Stimulated activated CD4-positive, alpha-beta T cell treated with anti-CD3 and anti-CD28 coated beads, Interleukin-4, amount 100 ng/mL, for 24 hours (primary cell): ENCODE measurements around the gene TMEM170B.
A peak's percentile ranks its signal among the peaks of the same experiment; 100 is the strongest.
"Not testable (repeated sequence)": the region's sequence is repeated elsewhere in the genome, so short reads cannot be mapped to it uniquely, and the experiment has no call there.

Experiments
- DNase-seq: peaks from one replicate; pipeline ENCODE4 v3.0.0-alpha.2; 2020

TMEM170B gene

DNA sequence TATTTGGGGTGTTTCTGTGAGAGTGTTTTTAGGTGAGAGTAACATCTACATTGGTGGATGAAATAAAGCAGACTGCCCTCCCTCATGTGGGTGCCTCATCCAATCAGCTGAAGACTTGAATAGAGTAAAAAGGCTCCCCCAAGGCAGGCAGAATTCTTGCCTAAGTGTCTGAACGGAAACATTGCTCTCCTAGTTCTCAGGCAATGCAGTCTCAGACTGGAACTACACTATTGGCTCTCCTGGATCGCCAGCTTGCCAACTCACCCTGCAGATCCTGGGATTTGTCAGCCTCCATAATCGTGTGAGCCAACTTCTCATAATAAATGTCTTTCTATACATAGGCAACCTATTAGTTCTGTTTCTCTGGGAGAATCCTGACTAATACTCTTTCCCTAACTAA, 5.5 kb upstream of the TMEM170B start:
- no peak for DNase-seq

DNA sequence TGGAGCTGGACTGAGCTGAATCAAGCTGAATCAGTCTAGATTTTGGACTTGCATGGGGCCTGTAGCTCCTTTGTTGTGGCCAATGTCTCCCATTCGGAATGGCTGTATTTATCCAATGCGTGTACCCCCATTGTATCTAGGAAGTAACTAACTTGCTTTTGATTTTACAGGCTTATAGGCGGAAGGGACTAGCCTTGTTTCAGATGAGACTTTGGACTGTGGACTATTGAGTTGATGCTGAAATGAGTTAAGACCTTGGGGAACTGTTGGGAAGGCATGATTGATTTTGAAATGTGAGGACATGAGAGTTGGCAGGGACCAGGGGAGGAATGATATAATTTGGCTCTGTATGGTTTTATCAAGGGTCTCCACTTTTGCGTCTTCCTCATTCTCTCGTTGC, 3.0 kb upstream of the TMEM170B start:
- no peak for DNase-seq

DNA sequence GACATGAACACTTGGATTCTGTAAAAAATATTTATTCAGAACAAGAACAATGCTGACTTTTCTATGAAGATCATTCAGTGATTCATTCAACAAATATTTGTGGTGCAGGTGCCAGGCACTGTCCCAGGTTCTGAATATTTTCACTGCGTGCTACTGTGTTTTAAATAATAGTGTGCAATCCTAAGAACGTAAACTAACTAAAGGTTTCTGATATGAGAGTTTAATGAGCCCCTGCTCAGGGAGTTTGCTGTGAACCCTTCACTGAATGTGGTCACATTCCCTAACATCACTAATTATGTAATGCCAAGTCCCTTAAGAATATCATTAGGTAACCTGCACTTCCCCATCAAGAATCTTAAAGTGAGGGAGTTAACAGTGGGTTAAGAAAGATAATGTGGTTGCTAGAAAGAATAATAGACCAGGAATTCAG, 1.7 kb upstream of the TMEM170B start:
- DNase-seq: no peak

DNA sequence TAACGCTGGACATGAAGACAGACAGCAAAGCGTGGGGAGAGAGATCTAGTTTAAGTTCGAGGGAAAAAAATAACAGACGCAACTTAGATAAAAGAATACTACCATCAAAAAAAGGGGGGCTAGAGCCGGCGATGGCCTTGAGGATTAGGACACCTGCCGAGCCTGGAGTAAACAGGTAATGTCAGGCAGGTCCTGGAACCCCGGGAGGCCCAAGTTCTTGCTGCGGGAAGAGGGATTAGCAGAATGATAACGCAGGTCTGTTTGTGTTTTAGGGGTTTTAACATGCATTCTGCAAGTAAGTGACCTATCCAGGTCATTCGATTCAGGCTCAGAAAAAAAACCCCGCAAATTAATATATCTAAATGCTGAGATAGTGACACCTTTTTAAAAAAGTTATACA, 754 bp upstream of the TMEM170B start:
- DNase-seq: no peak

DNA sequence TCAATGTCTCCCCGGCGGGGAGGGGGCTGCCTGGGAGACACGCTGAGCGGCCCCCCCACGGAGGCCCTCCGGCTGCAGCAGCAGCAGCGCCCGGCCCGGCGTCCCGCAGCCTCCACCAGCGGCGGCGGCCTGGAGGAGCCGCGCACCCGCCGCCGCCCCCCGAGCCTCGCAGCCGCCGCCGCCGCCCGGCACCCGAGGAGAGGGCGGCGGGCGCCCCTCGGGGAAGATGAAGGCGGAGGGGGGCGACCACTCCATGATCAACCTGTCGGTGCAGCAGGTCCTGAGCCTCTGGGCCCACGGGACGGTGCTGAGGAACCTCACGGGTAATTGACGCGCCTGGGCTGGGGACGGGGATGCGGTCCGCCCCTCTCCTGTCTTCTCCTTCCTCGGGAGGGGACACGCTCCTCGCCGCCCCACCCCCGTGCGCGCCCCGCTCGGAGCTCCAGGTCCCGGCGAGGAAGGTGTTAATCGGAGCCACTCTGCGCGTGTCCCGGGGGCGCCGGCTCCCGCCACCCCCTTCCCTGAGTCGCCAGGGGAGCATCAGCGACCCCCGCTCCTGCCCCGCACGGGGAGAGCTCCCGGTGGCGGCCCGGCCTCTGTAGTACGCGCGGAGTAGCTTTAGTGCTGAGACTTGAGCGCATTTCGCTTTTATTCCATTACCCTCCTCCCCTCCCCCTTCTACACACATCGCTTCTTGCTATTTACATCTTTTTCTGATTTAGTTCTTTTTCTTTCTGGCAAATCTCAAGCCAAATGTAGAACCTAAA, 686 bp downstream of the TMEM170B start:
- DNase-seq: peak; percentile 25

DNA sequence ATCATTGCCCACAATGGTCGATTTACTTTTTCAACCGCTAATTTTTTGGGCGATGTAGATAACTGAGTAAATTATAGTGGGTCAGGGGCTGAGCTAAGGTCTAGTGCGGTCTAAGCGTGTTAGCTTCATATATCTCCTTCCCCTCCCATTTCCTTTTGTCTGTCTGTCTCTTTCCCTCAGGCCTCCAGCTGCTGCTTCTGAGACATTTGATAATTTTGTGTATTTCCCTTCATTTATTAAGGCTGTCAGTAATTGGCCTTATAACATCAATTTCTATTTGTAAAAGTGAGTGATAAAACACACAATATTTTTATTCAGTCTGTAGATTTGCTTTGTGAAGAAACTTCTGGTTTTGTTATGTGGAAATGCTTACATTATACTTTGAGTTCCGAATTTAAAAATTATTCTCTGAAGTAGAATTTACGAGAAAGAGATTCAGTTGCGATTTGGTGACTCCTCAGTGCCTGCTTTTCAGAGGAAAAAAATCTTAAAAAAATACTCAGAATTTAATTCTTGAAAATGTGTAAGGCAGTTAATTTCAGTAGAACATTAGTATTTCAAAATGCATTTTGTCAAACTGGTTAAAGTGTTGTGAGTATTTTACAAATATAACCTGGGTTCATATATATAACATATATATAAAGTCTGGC, 1.4 kb downstream of the TMEM170B start:
- no peak for DNase-seq

DNA sequence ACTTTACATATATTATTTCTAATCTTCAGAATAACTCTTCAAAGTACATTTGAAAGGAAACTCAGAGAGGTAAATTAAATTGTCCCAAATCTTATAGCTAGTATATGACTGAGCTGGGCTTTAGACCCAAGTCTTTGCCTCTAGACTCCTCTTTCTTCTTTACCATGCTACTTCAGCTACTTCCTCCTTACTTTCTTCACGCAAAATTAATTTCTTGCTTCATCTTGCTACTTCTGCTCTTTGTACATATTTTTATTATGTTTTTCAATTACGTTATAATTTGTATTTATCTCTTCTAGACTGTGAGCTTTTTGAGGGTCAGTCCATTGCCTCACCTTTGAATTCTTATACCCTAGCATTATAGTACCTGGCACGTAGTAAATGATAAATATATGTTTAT, 5.3 kb downstream of the TMEM170B start:
- no peak for DNase-seq

DNA sequence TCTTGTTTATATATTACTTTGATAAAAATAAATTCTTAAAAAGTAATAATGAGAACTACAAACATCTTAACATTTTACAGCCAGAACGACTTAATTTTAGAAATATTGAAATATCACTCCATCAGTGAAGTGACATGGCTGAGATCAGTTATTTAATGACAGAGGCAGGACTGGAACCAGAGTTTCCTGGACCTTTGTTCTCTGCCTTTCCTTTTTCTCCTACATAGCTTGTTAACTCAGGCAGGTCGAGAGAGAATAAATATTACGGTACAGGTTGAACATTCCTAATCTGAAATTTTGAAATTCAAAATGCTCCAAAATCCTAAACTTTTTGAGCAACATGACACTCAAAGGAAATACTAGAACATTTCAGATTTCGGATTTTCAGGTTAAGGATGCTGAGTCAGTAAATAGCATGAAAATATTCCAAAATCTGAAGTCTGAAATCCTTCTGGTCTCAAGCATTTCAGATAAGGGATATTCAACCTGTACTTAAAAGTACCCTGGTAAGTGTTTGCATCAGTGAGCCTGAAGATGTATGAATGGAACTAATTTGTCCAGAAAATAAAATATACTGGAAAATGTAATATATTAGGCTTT, 6.5 kb downstream of the TMEM170B start:
- DNase-seq: no peak

DNA sequence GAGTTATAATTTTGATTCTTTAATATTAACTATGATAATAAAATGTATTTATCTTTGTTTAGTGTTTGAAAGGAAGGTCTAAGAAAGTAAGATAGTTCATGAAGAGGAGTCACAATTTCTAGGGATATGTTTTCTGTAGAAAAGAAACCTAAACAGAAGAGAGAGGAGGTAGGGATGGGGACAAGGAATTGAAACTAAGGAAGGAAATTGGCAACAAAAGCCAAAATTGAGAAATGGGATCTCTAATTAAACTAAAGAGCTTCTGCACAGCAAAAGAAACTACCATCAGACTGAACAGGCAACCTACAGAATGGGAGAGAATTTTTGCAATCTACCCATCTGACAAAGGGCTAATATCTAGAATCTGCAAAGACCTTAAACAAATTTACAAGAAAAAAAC, 10.3 kb downstream of the TMEM170B start:
- DNase-seq: not testable (repeated sequence)

DNA sequence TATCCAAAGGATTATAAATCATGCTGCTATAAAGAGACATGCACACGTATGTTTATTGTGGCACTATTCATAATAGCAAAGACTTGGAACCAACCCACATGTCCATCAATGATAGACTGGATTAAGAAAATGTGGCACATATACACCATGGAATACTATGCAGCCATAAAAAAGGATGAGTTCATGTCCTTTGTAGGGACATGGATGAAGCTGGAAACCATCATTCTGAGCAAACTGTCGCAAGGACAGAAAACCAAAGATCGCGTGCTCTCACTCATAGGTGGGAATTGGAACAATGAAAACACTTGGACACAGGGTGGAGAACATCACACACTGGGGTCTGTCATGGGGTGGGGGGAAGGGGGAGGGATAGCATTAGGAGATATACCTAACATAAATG, 11.0 kb downstream of the TMEM170B start:
- not testable (repeated sequence) for DNase-seq

DNA sequence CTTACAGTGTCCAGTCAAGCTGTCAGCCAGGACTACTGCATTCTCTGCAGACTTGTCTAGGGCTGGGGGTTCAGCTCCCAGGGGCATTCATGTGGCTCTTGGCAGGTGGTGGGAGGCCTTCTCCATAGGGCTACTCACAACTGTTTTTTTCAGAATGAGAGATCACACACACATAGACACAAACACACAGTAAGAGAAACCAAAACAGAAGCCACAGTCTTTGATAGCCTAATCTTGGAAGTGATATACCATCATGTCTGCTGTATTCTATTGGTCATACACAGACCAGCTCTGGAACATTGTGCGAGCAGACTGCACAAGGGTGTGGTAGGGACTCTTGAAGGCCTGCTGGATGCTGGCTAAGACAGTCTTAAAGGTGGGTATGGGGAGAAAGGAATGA, 13.5 kb downstream of the TMEM170B start:
- DNase-seq: no peak

DNA sequence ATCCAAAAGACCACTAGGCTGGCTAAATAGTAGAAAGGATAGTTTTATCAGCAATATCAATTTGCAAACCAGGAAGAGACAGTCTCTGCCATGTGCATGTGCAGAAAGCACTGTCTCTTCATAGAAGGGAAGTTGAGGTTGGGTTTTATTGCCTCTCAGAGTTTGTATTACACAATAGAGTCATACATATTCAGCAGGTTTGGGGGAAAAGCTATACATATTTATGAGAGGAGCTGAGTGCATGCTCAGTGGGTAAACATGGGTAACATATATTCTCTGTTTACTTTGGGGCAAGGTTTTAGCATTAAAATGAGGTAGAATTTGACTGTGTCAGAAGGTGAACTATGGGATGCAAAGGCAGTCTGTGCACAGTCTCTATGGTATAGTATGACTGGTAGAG, 14.9 kb downstream of the TMEM170B start:
- DNase-seq: no peak

DNA sequence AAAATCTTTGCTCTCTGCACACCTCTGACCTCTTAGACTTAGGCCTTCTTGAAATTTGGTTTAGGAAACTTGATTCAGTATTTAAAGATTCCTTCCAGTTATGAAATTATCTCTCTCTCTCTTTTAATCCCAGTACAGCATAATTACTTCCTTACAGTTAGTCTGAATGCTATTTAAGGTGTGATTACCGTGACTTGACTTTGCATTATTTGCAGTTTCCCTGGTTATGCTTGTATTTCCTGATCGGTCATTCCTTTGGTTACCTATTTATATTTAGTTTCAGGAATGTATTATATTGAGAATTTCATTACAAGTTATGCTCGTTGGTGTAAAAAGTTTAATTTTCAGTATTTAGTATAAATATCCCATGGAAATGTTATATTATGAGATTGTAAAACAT, 16.3 kb downstream of the TMEM170B start:
- DNase-seq: no peak

DNA sequence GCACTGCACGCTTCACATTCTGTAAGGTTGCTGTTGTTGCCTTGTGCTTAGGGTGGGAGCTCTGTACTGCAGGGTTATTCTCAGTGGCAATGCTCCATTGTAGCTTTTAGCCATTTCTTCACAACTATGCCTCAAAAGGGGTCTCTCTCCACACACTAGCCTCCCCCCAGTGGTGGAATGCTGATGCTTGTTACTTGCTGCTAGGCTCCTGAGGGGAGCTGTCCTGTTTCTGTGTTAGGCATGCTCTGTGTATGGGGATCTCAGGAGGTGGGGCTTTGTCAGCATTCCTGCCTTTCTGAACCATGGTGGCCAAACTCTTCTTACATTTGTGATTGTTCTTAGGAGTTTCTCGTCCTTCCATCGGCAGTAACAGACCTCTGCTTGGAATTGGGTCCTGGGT, 18.8 kb downstream of the TMEM170B start:
- no peak for DNase-seq

DNA sequence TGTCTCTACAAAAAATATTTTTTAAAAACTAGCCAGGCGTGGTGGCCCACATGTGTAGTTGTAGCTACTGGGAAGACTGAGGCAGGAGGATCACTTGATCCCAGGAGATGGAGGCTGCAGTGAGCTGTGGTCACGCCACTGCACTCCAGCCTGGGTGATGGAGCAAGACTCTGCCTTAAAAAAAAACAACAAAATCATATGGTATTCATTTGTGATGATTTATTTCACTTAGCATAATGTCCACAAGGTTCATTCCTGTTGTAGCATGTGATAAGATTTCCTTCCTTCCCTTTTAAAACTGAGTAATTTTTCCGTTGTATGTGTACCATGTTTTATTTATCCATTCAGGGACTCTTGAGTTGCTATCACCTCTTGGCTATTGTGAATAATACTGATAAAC, 26.2 kb downstream of the TMEM170B start:
- no peak for DNase-seq

DNA sequence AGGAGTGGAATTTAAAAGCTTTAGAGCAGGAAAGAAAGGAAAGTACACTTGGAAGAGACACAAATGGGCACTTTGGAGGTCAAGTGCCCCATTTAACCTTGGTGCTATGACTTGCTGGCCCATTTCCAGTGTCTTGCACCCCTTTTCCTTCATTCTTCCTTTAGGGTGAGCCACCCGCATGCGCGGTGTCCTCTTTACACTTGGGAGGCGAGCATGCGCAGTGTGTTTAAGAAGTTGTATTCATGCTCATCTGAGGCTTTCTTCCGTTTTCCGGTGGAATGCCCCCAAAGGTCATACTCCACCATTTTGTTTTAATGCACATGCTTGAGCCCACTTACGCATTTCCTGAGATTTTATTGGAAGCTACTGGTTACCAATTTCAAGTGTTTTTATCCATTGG, 29.1 kb downstream of the TMEM170B start:
- DNase-seq: no peak

DNA sequence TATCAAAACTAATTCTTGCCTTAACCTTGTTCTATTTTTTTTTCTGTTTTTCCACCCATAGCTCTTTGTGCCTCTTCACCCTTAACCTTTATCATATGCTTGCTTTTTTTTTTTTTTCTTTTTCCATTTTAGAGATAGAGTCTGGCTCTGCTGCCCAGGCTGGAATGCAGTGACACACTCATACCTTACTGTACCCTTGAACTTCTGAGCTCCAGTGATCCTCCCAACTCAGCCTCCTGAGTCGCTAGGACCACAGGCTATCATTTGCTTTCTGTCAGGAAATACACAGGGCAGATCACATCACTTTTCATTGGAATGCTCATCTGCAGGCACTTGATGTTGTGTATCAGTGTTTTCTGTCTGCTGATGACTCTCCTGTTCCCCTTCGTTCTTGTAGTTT, 33.5 kb downstream of the TMEM170B start:
- DNase-seq: no peak

DNA sequence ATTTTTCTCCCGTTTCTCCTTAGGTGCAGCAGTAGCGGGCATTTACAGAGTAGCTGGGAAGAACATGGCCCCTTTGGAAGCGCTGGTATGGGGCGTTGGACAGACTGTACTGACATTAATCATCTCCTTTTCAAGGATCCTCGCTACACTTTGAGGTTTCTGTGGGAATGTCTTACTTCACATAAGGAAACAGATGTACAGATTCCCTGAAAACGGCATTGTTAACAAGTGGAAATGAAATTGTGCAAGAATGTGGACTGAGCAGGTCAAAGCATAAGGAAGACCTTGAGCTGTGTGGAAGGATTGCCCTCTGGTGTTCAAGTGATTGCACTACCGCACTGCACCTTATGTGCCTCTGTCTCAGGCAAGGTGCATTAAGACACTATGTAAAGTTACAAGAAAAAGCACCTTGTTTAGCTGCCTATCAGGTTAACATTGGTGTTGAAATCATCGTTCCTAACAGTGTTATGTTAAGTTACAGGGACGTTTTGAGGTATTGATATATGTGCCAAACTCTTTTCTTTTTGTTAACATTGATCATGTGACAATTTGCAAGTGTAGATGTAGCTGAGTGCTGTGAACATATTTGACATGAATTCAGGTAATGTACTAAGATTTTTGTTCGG, 38.0 kb downstream of the TMEM170B start:
- peak; percentile 52 for DNase-seq

DNA sequence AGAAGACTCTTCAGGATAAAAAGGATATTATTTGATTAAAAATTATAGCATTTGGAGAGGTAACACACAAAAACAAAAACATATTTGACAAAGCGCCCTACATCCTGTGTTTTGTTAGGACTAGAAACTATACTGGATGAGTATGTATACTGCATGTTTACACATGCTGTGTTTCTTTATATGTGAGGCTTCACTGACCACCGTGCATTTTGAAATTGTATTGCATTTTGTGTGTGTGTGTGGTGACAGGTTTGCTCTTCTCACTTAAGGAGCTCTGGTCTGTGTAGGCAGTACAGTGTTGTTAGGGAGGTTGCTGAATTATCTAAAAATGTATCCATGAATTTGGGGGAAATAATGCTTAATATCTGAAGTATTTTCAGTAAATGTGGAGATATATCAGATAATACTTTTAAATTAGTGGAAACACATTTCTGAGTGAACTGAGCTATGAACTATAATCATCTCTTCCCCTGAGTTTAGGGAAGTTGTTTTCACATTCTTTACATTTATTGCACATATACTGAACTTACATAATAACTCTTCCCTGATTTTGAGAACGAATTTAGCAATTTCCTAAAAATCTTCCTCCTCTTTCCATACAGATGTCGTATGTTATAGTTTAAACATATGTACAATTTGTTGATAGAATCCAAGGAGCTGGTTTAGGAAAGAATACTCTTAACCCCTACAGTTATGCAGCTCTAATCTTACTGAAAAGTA, 43.3 kb downstream of the TMEM170B start:
- DNase-seq: no peak

DNA sequence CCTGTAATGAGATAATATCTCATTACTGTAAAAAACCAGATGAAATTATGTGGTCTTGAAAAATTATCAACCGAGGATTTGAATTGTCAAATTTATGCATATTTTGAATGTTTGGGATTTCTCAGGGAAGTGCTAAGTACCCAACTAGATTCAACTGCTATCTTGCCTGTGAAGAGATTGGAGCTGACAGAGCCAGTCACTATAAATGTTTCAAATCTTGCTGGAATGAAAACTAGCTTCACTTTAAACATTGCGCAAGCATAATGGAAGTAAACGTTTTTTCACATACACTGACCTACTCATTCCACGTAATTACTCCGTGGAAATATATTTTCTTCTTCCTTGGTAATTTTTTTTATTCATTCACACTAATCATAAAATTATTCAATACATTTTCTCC, 46.7 kb downstream of the TMEM170B start:
- DNase-seq: no peak

DNA sequence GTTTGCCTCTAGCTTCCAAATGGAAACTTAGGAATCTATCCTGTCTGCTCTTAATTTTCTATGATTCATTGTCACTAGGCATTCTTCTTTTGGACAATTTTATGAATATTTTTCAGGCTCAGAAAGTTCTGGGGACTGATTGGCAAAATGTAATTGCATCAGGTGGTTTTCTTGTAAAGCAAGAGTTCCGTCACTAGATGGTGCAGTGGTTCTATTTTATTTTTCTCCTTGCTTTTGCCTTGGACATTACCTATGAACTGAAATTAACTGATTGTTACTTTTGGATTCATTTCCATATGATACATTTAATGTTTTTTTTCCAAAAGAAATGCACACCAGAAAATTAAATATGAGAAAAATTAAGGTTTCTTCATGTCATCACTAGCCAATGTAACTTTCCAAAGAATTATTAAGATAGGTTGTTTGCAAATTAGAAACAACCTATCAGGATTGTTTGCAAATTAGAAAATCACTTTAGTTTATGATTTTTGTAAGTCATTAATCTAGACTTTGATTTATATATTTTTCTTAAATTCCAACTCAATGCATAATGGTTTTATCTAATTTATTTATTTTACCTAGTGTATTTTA, 48.0 kb downstream of the TMEM170B start:
- DNase-seq: no peak

DNA sequence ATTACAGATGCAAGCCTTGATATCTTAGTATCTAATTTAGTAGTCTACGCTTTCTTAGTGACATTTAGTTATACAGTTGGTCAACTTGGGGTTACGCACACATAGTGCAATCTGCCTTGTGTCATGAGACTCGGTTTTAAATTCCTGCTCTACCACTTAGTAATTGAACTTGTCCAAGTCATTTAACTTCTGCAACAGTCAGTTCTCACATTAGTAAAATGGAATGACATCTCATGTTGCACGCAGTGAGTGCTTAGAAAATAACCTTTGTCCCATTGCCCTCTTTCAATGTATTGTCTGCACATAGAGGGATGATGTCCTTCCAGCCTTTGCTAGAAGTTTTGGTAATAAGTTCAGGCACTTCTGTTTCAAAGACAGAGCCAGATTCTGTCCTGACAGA, 48.6 kb downstream of the TMEM170B start:
- no peak for DNase-seq

DNA sequence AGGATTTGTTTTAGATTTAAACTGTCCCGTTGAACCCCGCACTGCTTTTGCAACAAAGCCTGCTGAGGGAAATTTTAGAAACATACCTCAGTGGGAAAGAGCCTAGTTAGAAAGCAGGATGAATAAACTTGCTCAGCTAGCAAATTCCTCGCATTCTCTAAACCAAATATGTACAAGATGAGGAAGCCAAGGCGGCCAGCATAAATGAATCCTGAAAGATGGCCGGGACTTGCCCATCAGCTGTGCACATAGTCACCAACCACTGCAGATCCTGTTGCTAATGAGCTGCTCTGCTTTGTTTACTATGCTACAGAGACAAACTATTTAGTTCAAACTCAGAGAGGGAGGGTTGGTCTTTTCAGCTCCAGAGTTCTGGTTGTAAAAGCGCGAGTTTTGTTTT, 49.0 kb downstream of the TMEM170B start:
- DNase-seq: no peak
